Neural cell (in vitro differentiated cells): ENCODE results near the gene TMIGD3. TPM values are rescaled to one million over a fixed set of nuclear protein-coding genes. Genes with fewer than 3 reads are reported as not detected.

Experiments
- H2AFZ ChIP-seq: fragments of 200-600, 300-800 bp; sonication (generic), shearing (Covaris generic); 2 replicates; pipeline ENCODE4 v1.6.0; 2014; ENCODE audit warnings: low read depth, mild to moderate bottlenecking, antibody characterized with exemption, low read length, moderate library complexity
- H3F3A ChIP-seq: fragments of 200-600 bp; shearing (Covaris generic); 2 replicates; pipeline ENCODE4 v1.6.1; 2016; ENCODE audit warnings: mild to moderate bottlenecking, moderate library complexity, mixed read lengths, antibody characterized with exemption, low read length; ENCODE audit not compliant: insufficient read depth, poor library complexity, severe bottlenecking
- H3K27ac ChIP-seq: fragments of 200-600, 300-800 bp; sonication (generic), shearing (Covaris generic); 2 replicates; pipeline ENCODE4 v1.5.1; 2014; ENCODE audit warnings: mild to moderate bottlenecking, low read length, moderate library complexity
- H3K27me3 ChIP-seq: fragments of 300-800, 200-600 bp; sonication (generic), shearing (Covaris generic); 2 replicates; pipeline ENCODE4 v1.6.0; 2014; ENCODE audit warnings: mild to moderate bottlenecking, low read depth, low read length, moderate library complexity; ENCODE audit not compliant: insufficient read depth
- H3K36me3 ChIP-seq: fragments of 300-800, 200-600 bp; sonication (generic), shearing (Covaris generic); 2 replicates; pipeline ENCODE4 v1.5.1; 2014; ENCODE audit warnings: mild to moderate bottlenecking, antibody characterized with exemption, low read length, moderate library complexity; ENCODE audit not compliant: insufficient read depth
- H3K4me2 ChIP-seq: fragments of 300-800, 200-600 bp; sonication (generic), shearing (Covaris generic); 2 replicates; pipeline ENCODE4 v1.6.0; 2014; ENCODE audit warnings: mild to moderate bottlenecking, low read length
- H3K4me3 ChIP-seq: fragments of 300-800, 200-600 bp; sonication (generic), shearing (Covaris generic); 2 replicates; pipeline ENCODE4 v1.5.1; 2014; ENCODE audit warnings: mild to moderate bottlenecking, low read length, moderate library complexity
- H3K79me2 ChIP-seq: fragments of 200-600 bp; shearing (Covaris generic); replicated peaks from 2 replicates; pipeline ENCODE4 v1.6.0; 2014; ENCODE audit warnings: mild to moderate bottlenecking, low read length, moderate library complexity; ENCODE audit not compliant: insufficient read depth
- H3K9ac ChIP-seq: fragments of 300-800, 200-600 bp; sonication (generic), shearing (Covaris generic); 2 replicates; pipeline ENCODE4 v1.6.1; 2016; ENCODE audit warnings: mild to moderate bottlenecking, low read length, mixed read lengths
- H3K9me2 ChIP-seq: fragments of 200-600 bp; shearing (Covaris generic); 2 replicates; pipeline ENCODE4 v1.6.1; 2016; ENCODE audit warnings: mild to moderate bottlenecking, low read length, mixed read lengths; ENCODE audit not compliant: insufficient read depth
- H3K9me3 ChIP-seq: fragments of 200-600, 300-800 bp; sonication (generic), shearing (Covaris generic); 2 replicates; pipeline ENCODE4 v1.6.1; 2016; ENCODE audit warnings: mild to moderate bottlenecking, mixed run types, low read length, moderate library complexity, mixed read lengths
- H4K20me1 ChIP-seq: fragments of 200-600 bp; shearing (Covaris generic); 2 replicates; pipeline ENCODE4 v1.6.1; 2016; ENCODE audit warnings: mild to moderate bottlenecking, mixed run types; ENCODE audit not compliant: insufficient read depth
- EP300 ChIP-seq: fragments of 450-650 bp; conservative IDR thresholded peaks from 2 replicates; pipeline ENCODE4 v1.6.1; 2014; ENCODE audit warnings: antibody characterized with exemption, mild to moderate bottlenecking, moderate library complexity; ENCODE audit not compliant: poor library complexity, severe bottlenecking
- EZH2 ChIP-seq: fragments of 200-600, 300-800 bp; shearing (Covaris generic), sonication (generic); IDR thresholded peaks from 2 replicates; pipeline ENCODE4 v1.6.1; 2014; ENCODE audit warnings: antibody characterized with exemption, low read length, borderline replicate concordance, mild to moderate bottlenecking; ENCODE audit not compliant: insufficient read depth, poor library complexity, severe bottlenecking
- MXI1 ChIP-seq: fragments of 450-650 bp; conservative IDR thresholded peaks from 2 replicates; pipeline ENCODE4 v1.6.1; 2014; ENCODE audit warnings: antibody characterized with exemption, mild to moderate bottlenecking; ENCODE audit not compliant: poor library complexity, severe bottlenecking
- POLR2AphosphoS5 ChIP-seq: IDR thresholded peaks from 2 replicates; pipeline ENCODE4 v1.6.1; 2012
- RAD21 ChIP-seq: fragments of 450-650 bp; conservative IDR thresholded peaks from 2 replicates; pipeline ENCODE4 v1.6.1; 2014; ENCODE audit warnings: antibody characterized with exemption, mild to moderate bottlenecking, moderate library complexity
- REST ChIP-seq: IDR thresholded peaks from 2 replicates; pipeline ENCODE4 v1.6.1; 2012; ENCODE audit warnings: borderline replicate concordance
- SMC3 ChIP-seq: fragments of 450-650 bp; conservative IDR thresholded peaks from 2 replicates; pipeline ENCODE4 v1.6.1; 2014; ENCODE audit warnings: antibody characterized with exemption, mild to moderate bottlenecking, moderate library complexity; ENCODE audit not compliant: poor library complexity
- TAF1 ChIP-seq: IDR thresholded peaks from 2 replicates; pipeline ENCODE4 v1.6.1; 2012; ENCODE audit warnings: low read depth
- polyA plus RNA-seq: library from polyadenylated mRNA; depleted of rRNA; stranded (reverse); fragments of >200 nt; gene quantifications from 2 replicates; pipeline ENCODE4 v1.2.3, GENCODE V29; 2014
- TF ChIP-seq, protein P1 (sequence below): fragments of 450-650 bp; IDR thresholded peaks from 2 replicates; pipeline ENCODE4 v1.5.1; 2014; ENCODE audit warnings: antibody characterized with exemption, mild to moderate bottlenecking, moderate library complexity; ENCODE audit not compliant: poor library complexity, severe bottlenecking

Gene TMIGD3
- polyA plus RNA-seq, 1 donor from 2014 or later: not detected

GRCh38 chr1:111504097-111504496 is 664 bp upstream of the TMIGD3 start:
- no peaks in the 10 kb centered on the region for H3K27me3 ChIP-seq
- no peak overlapping the region for H3K4me3 ChIP-seq
- H3K36me3 ChIP-seq: no peaks in the 10 kb centered on the region
- no peaks in the 10 kb centered on the region for H4K20me1 ChIP-seq
- no peak overlapping the region for H2AFZ ChIP-seq
- H3K4me2 ChIP-seq: no peak overlapping the region
- TF ChIP-seq SMC3 (no peak), REST (no peak), MXI1 (no peak)
- H3K9me2 ChIP-seq: no peaks in the 10 kb centered on the region
- no peak overlapping the region for H3K27ac ChIP-seq
- H3F3A ChIP-seq: no peaks in the 10 kb centered on the region
- no peak overlapping the region for H3K9ac ChIP-seq
- no peaks in the 10 kb centered on the region for H3K79me2 ChIP-seq
- no peaks in the 10 kb centered on the region for H3K9me3 ChIP-seq

GRCh38 chr1:111501645-111502044 is 1.8 kb downstream of the TMIGD3 start:
- Histone ChIP-seq H3F3A (no peaks in the 10 kb centered on the region), H3K9ac (no peak overlapping the region), H3K4me3 (no peak overlapping the region)

More at GRCh38 chr1:111501645-111502044, 1.8 kb downstream of the TMIGD3 start:
- Histone ChIP-seq H4K20me1 (no peaks in the 10 kb centered on the region), H3K27me3 (no peaks in the 10 kb centered on the region), H3K36me3 (no peaks in the 10 kb centered on the region), H3K79me2 (no peaks in the 10 kb centered on the region), H3K9me2 (no peaks in the 10 kb centered on the region), H2AFZ (no peak overlapping the region), H3K9me3 (no peaks in the 10 kb centered on the region), H3K4me2 (no peak overlapping the region), H3K27ac (no peak overlapping the region)
- TF ChIP-seq MXI1 (no peak), TAF1 (no peak), POLR2AphosphoS5 (no peak), REST (no peak), RAD21 (no peak), EZH2 (no peak), EP300 (no peak), SMC3 (no peak)
- TF ChIP-seq, protein P1, sequence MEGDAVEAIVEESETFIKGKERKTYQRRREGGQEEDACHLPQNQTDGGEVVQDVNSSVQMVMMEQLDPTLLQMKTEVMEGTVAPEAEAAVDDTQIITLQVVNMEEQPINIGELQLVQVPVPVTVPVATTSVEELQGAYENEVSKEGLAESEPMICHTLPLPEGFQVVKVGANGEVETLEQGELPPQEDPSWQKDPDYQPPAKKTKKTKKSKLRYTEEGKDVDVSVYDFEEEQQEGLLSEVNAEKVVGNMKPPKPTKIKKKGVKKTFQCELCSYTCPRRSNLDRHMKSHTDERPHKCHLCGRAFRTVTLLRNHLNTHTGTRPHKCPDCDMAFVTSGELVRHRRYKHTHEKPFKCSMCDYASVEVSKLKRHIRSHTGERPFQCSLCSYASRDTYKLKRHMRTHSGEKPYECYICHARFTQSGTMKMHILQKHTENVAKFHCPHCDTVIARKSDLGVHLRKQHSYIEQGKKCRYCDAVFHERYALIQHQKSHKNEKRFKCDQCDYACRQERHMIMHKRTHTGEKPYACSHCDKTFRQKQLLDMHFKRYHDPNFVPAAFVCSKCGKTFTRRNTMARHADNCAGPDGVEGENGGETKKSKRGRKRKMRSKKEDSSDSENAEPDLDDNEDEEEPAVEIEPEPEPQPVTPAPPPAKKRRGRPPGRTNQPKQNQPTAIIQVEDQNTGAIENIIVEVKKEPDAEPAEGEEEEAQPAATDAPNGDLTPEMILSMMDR: no peak
